ENCODE data around the gene OR52E4. TPM values are rescaled to one million over a fixed set of nuclear protein-coding genes. Genes with fewer than 3 reads are reported as not detected.

Gene OR52E4
- total RNA-seq, 1 donor from 2014 or later = not detected

DNA sequence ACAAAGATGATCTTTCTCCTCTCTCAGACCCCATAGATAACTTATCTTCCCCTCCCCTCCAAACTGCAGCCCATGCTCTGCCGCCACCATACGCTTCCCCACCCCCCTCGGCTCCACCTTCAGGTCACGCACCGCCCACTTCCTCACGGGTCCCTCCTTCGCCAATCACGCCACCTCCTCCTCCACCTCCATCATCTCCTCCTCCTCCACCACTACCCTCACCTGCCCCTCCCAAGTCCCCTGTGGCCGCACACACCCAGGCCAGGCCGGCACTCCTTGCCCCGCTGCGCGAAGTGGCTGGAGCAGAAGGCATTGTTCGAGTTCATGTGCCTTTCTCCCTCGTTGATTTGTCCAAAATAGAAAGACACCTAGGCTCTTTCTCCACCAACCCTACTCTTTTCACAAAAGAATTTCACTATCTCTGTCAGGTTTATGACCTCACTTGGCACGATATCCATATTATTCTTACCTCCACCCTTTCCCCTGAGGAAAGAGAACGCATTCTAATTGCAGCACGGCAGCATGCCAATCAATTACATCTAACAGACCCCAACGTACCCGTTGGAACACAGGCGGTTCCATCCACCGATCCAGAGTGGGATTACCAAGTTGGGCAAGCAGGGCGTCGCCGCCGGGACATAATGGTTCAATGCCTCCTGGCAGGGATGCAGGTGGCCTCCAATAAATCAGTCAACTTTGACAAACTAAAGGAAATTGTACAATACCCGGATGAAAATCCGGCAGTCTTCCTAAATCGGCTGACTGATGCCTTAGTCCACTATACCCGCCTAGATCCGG lies 49.3 kb downstream of the OR52E4 start:
- no peak for DNase-seq (ENCODE audit: low spot score)

DNA sequence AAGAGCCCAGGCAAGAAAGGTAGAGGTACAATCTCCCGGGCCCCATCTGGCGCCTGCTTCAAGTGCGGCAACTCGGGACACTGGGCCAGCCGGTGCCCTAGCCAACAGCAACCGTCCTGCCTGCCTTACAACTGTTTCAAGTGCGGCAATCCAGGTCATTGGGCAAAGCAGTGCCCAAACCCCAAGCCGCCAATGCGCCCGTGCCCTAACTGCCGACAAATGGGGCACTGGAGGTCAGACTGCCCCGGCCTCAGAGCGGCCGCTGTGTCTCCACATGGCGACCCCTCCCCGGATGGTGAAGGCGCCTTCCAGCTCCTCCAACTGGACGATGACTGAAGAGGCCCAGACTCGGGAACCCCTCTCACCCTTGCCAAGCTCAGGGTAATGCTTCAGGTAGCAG lies 50.2 kb downstream of the OR52E4 start:
- DNase-seq (ENCODE audit: low spot score) = no peak

DNA sequence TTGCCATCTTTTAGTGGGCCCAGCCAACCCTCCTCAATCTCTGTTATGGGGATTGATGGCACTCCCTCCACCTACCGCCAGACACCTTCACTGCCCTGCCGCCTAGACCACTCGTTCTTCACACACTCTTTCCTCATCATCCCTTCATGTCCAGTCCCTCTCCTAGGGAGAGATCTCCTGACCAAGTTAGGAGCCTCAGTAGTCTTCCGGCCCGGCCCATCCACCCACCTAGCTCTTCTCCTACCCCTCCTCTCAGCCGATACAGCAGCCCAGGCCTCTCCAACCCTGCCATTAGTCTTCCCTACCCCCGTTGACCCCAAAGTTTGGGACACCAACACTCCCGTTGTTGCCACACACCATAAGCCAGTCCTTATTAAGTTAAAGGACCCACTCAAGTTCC lies 50.6 kb downstream of the OR52E4 start:
- DNase-seq (ENCODE audit: low spot score) = no peak

DNA sequence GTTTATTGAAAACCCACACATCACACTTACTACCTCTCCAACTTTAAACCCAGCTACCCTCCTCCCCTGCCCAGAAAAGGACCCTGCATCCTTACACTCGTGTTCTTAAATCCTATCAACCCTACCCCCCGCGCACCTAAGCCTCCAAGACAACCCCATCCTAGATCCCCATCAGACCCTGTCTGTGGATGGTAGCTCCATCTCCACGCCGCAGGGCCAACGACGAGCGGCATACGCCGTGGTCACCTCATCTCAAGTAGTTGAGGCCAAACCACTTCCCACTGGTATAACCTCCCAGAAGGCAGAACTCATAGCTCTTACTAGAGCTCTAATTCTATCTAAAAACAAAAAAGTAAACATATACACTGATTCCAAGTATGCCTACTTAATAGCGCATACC lies 52.2 kb downstream of the OR52E4 start:
- no peak for DNase-seq (ENCODE audit: low spot score)

DNA sequence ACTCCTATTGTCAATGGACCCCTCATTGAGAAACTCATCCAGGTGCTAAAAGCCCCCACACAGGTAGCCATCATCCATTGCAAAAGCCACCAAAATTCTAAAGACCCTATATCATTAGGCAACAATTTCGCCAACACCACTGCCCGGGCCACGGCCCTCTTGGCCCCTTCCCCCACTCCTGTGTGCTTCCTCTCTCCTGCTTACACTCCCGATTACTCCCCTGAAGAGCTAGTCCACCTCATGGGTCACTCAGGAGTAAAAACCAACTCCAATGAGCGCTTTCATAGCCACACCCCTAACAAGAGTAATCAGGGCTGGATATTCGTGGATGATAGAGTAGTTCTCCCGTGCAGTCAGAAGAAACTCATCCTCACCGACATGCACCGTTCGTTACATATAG lies 52.7 kb downstream of the OR52E4 start:
- DNase-seq (ENCODE audit: low spot score) = no peak

Other genes starting within 250 kb of the OR52E4 start
- gene TRIM5, start 195.6 kb upstream of the OR52E4 start, total RNA-seq = 17.7 TPM
- gene TRIM22, start 190.8 kb upstream of the OR52E4 start, total RNA-seq = 58.5 TPM
- not detected for gene OR56B1, start 144.2 kb upstream of the OR52E4 start, total RNA-seq
- gene OR52N4, start 126.4 kb upstream of the OR52E4 start, total RNA-seq = not detected
- 0.29 TPM for gene OR52N5, start 97.3 kb upstream of the OR52E4 start, total RNA-seq
- gene OR52N1, start 89.4 kb upstream of the OR52E4 start, total RNA-seq = 1.00 TPM
- not detected for gene OR52N2, start 71.7 kb upstream of the OR52E4 start, total RNA-seq
- gene OR52E6, start 38.7 kb upstream of the OR52E4 start, total RNA-seq = not detected
- gene OR52E8, start 22.9 kb upstream of the OR52E4 start, total RNA-seq = not detected
- not detected for gene OR52E5, start 12.6 kb downstream of the OR52E4 start, total RNA-seq
- gene OR56A3, start 61.6 kb downstream of the OR52E4 start, total RNA-seq = not detected
- gene OR56A5, start 87.9 kb downstream of the OR52E4 start, total RNA-seq = not detected
- gene OR52L1, start 106.4 kb downstream of the OR52E4 start, total RNA-seq = not detected
- gene OR56A4, start 126.3 kb downstream of the OR52E4 start, total RNA-seq = not detected
- 0.03 TPM for gene OR56A1, start 150.1 kb downstream of the OR52E4 start, total RNA-seq
- gene OR56B4, start 227.1 kb downstream of the OR52E4 start, total RNA-seq = not detected